Measurements from ENCODE around the gene ANKRD12.

The ANKRD12 gene

DNA sequence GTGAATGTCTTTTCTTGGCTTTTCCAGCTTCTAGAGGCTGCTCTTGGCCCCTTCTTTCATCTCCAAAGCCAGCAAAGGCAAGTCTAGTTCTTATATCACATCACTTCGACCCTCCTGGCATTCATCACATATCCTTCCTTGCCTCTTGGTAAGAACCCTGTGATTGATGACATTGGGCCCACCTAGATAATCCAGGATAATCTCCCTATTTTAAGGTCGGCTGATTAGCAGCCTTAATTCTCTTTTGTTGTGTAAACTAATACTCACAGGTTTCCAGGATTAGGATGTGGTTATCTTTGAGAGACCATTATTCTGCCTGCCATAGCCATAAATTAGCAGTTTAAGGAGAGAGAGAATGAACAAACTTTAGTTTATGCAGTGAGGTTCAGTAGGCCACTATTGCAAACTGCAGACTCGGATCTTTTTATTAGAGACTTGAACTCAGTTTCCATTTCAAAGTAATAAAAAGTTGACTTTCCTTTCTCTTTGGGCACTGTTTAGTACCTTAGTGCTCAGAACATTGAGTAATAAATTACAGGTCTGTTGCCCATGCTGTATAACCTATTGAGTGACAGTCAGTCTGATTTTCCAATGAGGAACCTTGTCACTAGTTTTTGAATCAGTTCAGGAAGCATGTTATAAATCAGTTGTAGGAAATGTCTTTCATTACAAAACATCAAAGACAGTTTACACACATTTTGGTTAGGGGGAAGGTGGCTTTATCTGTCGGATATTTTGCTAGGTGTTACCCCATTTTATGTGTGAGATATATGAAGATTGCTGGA lies 29.6 kb upstream of the ANKRD12 start:
- no peak for DNase-seq

DNA sequence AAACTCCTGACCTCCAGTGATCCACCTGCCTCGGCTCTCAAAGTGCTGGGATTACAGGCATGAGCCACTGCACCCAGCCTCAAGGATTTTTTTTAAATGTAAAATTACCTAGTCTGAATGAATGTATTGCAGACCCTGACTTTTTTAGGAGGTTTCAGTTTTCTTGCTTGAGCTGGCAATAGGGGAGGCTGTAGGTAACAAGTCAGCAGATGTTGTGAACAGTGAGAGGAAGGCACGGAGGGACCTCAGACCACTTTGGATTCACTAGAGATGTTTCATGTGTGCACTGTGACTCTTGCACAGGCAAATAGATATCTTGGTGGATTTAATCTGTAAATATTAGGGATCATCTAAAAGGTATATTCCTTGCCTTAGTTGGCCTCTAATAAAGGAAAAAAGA lies 27.7 kb upstream of the ANKRD12 start:
- DNase-seq, result no peak

DNA sequence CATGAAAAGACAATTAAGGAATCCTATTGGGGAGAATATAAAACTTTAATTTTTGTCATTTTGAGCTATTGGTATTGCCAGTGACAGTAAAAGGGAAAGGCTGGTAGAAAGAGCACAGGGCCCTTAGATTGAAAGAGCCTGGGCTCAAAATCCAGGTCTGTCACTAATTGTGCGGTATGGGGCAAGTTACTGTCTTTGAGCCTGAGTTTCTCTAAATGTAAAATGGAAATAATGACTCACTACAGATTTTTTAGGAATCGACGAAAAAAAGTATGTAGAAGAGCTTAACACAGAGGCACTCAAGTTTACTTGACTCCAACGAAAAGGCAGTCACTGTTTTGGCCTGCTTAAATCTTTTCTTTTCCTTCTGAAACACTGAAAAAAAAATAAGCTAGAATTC lies 27.1 kb upstream of the ANKRD12 start:
- no peak for DNase-seq

DNA sequence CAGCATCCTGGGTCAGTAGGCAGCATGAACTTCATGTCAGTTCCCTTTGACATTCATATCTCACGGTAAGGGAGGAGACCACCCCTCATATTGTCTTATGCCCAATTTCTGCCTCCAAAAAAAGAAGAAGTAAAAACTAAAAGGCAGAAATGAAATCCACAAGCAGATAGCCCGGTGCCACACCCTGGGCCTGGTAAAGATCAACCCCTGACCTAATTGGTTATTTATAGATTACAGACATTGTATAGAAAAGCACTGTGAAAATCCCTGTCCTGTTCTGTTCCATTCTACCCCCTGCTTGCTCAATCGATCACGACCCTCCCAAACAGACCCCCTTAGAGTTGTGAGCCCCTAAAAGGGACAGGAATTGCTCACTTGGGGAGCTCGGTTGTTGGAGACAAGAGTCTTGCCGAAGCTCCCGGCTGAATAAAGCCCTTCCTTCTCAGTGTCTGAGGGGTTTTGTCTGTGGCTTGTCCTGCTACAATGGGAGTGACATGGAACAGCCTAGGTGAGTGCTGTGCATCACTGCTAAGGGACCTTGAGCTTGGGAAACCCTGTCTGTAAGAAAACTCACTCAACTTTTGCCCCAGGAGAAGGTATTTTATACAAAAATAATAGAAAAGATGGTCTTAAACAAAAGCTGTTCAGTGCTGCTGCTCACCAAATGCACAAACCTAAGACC lies 23.0 kb upstream of the ANKRD12 start:
- DNase-seq, result no peak

DNA sequence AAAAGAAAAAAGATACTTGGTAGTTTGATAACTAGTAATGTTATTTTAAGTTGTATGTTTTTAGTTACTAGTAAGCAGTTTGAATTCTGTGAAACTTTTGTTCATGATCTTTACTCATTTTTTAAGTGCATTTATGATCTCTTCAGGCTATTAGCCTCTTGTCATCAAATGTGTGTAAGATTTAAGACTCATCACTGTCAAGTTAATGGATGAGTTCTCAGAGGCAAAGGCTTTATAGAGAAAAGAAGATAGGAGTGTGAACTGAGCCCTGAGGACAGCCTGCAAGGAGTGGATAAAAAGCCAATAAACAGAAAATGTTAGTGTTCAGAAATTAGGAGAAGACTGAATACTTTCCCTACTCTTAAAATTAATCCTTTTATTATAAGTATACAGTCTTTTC lies 20.6 kb upstream of the ANKRD12 start:
- DNase-seq, result no peak

DNA sequence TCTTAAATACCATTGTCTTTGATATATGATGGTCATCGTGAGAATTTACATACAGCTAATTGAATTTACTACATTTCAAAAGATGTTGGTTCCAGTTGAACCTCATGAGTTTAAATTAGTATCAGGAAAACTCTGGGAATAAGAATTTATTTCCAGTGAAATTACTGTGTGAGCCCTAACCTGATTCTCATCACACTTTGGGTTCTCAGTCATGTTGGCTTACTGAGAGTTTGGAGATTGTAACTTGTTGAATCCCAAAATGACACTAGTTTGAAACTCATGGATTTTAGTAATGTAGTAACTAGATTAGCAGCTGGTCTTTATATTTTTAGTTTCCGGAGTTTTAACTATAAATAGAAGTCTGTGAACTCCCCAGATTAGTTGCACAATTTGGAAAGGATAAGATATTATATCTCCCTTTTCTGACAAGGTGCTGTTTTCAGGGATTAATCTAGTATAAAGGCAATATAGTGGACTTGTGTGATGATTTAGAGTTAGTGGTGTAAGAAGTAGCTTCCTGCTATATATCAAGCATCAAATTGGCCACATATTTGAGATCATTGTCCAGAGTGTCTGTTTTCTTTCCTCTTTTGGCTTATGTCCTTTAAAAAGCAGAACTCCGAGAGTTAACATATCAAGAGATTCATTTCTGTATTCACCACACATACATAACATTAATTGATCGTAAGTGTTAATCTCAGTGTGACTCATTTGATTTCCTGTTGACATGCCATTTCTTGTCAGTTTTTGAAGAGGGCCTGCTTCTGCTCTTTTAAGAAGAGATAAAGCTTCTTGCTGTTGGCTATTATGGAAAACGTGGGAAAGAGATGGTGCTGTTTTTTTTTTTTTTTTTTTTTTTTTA lies 18.4 kb upstream of the ANKRD12 start:
- no peak for DNase-seq

DNA sequence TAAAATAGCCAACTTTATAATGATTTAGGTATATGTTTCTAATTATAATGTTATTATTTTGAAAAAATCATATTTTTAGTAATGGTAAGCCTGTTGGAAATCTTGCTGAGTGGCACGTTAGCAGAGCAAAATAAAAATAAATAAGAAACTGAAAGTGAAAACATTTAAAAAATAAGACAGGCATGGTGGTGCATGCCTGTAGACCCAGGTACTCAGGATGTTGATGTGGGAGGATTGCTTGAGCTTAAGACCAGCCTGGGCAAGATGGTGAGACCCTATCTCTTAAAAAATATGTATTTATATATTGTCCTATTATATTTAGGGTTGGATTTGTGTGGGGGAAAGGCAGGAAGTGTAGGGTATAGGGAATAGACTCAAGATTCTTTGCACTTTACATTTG lies 15.8 kb upstream of the ANKRD12 start:
- DNase-seq, result no peak

DNA sequence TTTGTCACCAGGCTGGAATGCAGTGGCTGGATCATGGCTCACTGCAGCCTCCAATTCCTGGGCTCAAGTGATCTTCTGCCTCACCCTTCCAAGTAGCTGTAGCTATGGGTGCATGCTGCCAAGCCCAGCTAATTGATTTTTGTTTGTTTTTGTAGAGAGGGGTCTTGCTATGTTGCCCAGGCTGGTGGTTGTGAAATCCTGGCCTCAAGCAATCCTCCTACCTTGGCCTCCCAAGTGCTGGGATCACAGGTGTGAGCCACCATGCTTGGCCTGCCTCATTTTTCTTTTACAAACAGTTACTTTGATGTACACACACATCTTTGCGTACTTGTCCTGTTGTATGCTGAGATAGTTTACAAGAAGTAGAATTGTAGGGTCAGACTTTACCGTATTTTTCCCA lies 13.1 kb upstream of the ANKRD12 start:
- no peak for DNase-seq

DNA sequence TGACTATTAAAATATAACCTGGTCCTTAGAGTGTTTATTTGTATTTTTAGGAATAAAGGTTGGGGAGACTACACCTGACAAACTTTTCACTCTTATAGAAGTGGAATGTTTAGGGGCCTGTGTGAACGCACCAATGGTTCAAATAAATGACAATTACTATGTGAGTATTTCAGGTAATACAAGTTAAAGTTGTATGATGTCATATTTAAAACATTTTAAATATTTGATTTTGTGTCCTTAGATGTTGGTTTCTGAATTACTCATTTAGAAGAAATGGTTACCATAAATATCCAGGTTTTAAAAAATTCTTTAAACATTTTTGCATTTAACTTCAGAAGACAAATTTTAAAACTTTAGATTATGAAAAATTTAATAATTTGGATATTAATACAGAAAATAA lies 11.8 kb upstream of the ANKRD12 start:
- DNase-seq, result no peak

DNA sequence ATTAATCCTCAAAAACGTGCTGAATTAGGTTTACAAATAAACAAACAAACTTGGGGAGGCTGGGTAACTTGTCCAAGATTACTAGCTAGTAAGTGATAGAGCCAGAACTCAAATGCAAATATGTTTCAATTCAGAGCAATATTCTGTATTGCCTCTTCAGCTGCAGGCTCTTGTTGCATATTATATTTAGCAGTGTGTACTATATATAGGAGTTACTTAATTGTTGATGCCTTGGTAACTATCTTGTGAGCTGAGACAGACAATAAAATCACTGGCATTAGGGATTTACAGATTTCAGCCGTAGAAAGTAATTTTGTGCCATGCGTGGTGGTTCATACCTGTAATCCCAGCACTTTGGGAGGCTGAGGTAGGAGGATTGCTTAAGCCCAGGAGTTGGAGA lies 10.2 kb upstream of the ANKRD12 start:
- no peak for DNase-seq

DNA sequence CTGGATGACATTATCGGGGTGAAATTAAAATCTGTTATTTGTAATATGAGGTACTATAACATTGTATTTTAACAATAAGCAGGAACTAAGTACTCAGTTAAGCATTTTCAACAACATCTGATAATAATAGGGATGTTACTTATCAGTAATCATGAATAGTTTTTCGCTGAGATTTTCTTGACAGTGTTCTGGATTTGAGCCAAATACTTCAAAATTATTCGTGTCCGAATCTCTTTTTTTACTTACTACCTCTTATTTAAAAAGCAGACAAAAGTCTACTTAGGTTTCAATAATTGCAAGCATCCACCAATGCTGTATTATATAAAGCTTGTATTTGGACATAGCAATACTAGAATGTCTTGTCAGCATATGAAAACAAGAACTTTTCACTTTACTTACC lies 6.4 kb upstream of the ANKRD12 start:
- DNase-seq, result no peak

DNA sequence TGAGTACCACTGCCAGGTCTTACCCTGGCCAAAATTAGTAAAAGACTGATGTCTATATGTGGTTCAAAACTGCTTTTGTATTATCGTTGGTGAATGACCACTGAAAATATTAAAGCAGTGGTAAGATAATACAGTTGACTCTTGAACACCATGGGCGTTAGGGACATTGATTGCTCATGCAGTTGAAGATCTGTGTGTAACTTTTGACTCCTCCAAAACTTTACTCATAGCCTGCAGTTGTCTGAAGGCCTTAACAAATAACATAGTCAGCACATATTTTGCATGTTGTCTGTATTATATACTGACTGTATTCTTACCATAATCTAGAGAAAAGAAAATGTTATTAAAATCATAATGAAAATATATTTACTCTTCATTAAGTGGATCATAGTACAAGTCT lies 5.8 kb upstream of the ANKRD12 start:
- DNase-seq, result no peak

DNA sequence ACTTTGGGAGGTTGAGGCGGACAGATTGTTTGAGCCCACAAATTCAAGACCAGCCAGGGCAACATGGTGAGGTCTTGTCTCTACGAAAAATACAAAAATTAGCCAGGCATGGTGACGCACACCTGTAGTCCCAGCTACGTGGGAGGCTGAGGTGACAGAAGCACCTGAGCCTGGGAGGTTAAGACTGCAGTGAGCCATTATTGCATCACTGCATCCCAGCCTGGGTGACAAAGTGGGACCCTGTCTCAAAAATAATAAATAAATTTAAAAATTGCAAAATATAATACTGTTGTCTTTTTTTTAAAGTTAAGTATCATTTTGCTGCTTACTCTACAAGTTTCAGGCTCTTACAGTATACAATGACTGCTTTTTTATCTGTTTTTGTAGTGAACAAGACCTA lies 4.0 kb upstream of the ANKRD12 start:
- DNase-seq, result no peak

DNA sequence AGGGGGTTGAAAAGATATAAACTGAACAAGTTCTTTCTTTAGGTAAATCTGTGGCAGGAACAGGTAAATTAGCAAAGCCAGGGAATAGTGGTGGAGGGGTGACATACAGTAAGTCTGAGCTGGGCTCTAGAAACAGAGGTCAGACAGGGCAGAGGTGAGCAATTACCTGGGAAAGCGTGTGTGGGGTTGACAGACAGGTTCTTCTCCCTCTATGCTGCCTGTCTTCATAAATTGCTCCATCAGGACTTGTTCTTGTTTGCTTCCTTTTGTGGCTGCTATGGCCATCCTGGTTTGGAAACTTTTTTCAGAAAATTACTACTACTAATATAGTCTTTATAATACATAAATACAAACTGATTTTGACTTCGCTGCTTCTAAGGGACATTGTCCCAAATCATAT lies 3.4 kb upstream of the ANKRD12 start:
- no peak for DNase-seq

DNA sequence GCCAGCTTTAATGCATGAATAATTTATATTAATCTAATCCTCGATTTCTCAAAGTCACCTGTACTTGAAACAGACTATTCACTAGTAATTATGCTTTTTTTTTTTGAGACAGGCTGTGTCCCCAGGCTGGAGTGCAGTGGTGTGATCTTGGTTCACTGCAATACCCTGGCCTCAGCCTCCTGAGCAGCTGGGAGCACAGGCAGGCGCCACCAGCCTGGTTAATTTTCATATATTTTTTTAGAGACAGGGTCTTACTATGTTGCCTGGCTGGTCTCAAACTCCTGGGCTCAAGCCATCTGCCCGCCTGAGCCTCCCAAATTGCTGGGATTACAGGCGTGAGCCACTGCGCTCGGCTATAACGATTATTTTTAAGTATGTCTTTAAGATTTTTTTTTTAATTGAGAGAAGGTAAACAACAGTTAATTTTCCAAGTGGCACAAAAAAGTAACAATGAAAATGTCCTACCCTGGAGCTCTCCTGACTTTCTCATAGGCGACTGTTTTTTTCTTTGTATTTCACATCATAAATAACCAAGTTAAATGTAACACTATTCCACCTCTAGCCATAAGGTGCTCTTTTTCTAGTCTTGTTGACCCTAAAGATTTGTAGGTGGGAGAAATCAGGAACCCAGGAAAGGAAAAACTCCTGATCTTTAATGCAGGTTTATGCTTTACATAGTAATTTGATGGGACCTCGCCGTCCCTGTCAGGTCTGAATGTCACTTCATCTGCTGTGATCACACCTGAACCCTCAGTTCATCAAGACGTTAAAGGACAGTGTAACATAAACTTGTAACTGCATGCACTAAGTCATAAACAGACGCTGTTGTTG lies 1.3 kb upstream of the ANKRD12 start:
- DNase-seq, result no peak

DNA sequence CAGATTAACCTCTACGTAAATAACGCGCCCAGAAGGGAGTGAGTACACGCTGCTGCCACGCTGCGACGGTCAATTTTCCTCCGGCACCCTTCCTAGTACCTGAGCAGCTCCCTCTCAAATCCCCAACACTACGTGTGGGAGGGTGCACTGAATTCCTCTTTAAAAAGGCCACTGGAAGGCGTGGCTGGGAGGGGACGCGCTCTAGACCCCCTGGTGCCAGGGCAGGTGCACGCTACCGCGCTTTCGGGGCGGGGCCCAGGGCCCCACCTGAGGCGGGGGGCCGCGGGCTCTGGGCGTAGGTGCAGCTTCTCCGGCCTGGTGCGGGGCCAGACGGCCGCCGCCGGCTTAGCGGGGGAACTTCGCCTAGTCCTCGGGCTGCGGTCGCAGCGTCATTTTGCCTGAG lies 668 bp upstream of the ANKRD12 start:
- DNase-seq, result peak in 1 of 2 experiments; percentile 15

DNA sequence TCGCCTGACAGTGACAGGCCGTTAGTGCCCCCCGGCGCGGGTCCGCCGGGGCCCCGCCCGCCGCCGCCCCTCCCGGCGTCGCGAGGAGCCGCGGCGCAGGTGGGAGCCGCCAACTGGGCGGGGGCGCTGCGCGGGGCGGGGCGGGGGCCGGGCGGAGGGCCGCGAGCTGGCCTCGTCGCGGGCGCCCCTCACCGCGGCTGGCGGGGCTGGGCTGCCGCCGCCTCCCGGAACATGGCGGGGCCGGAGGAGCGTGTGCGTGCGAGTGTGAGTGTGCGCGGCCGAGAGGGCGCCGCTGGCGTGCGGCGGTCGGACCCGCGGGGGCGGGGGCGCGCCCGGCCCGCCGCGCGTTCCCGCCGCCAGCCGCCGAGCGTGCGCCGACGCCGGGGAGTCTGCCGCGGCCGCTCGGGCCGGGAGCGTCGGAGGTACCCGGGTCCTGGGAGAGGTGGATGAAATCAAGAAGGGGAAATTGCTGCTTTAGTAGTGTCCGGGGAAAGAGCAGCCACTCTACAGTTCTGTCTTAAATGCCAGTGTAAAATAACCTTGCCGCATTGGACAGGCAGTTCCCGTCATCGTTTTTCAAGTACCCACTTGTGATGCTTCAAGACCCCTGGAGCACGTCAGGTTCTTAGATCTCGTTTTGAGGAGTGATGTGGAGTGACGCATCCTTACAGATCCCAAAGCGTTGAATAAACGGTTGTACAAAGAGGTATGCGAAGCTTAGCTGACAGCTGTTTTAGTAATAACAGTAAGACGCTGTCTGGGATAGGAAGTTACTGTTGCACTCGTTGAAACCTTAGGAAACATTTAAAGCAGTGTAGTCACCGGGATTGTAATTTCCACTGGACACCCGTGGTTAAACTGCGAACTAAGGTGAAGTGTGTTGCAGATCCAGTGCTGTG lies 836 bp downstream of the ANKRD12 start:
- DNase-seq, result no peak

DNA sequence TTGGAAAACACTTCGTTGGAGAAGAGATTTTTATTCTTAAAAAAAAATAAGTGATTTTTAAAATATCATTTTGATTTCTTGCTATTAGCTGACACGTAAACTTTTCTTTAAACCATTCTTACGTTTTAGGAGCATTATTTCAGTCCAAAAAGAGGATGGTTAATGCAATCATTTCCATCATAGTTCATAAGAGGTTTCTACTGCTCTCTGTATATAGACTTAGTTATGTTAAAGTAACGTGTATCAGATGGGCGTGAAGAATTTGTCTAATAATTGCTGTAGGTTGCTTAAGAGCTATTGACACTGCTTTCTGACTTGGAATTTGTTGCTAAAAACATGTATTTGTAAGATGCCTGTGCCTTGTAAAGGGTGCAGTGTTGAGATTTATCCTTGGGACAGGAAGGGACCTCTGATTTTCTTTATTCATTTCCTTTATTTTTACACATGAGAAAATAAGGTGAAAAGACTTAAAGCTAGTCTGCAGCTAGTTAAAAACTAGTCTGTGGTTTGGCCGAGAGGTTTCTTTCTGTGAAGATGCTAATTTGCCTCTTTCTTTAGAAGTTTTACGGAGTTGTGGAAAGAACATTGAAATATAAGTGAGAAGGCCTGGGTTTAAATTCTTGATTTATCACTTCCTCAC lies 2.9 kb downstream of the ANKRD12 start:
- DNase-seq, result no peak

DNA sequence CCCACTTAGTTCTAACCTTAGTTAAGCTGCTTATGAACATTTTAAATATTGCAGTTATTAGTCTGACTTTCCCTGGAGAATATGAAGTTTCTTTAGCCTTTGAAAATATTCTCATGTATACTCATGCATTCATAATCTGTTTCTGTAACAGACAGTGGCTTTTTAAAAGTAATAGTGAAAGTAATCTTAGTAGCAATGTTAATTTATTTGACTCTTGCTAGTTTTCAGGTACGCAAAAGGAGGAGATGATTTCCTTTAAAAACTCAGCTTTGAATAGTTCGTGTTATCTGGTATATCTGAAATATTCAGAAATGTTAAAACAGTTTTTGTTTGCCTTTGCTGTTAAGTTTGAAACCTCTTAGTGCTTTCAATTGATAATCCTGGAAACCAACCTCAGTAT lies 3.8 kb downstream of the ANKRD12 start:
- no peak for DNase-seq

DNA sequence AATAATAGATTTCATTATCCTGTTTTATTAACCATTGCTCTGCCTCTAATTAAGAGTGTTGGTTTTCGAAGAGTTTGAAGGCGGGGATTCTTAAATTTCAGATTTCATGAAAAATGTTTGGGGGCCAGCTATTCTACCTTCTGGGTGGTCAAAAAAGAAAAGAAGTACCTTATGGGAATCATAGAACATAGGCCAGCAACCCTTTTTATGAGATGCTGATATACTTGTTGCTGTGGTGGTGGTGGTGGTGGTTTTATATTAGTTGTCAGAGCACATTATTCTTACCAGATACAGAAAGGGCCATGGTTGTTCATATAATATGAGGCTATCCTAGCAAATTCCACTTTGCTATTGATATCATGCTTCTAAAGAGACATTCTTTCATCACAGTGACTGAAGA lies 4.4 kb downstream of the ANKRD12 start:
- no peak for DNase-seq

DNA sequence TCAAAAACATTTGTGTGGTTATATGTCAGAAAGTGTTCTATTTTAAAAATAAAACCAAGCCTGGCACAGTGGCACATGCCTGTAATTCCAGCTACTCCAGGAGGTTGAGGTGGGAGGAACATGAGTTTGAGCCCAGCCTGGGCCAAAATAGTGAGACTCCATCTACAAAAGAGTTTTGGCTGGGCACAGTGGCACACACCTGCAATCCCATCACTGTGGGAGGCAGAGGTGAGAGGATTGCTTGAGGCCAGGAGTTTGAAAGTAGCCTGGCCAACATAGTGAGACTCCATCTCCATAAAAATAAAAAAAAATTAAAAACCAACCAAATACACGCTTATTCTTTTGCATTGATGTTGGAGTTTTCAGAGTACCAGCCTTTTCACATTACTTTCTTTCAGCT lies 9.6 kb downstream of the ANKRD12 start:
- no peak for DNase-seq

Measured in cerebellar nuclear complex (tissue), 1 donor.